ENCODE data around the gene MARCHF5. TPM values are rescaled to one million over a fixed set of nuclear protein-coding genes. Genes with fewer than 3 reads are reported as not detected.

Gene MARCHF5
- total RNA-seq, 5 donors from 2014 or later (not counting 1 experiment from before 2014, with no cell fraction given), result 22.8 to 37.9 (median 32.7) TPM

DNA sequence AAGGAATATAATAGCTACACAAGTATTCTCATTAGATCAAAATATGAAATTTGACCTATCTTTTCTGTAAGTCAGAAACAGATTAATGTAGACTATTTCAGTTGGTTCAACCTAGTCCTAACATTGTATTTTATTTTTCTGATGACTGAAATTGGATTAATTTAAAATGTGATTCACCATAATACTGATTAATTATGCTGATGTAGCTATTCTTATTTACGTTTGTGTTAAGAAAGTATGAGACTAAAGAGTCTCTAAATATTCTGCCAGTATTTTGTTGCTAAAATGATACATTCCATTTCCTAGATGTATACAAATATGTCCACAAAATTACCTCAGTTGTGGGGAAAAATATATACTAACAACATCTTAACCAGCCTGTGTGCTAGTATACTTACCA, 18.3 kb downstream of the MARCHF5 start:
- POLR2A ChIA-PET, result no interaction called here
- Histone ChIP-seq H3K4me3 (ENCODE audit: control insufficient read depth in 1 of 2, extremely low read depth in 1 of 2, low read length in 1 of 2) (no peak overlapping the region), H3K9me3 (no peaks in the 10 kb centered on the region), H3K4me1 (ENCODE audit: control insufficient read depth in 1 of 2, extremely low read depth in 1 of 2, insufficient read depth in 2 of 2, low read length in 2 of 2) (peaks cover 0 to 3% of the 10 kb centered on the region in 2 experiments), H3K27me3 (replicated peaks in 1 of 2; ENCODE audit: control insufficient read depth in 2 of 2, extremely low read depth in 1 of 2, insufficient read depth in 2 of 2, low read length in 1 of 2) (no peaks in the 10 kb centered on the region), H3K27ac (ENCODE audit: low read length) (no peak overlapping the region), H3K36me3 (ENCODE audit: control insufficient read depth in 2 of 2, extremely low read depth in 1 of 2, insufficient read depth in 1 of 2, low read length in 1 of 2) (peaks cover 0 to 17% of the 10 kb centered on the region in 2 donors)
- Mint-ChIP-seq H3K36me3 (peaks cover 28% of the 10 kb centered on the region), H3K27ac (no peak overlapping the region), H3K9me3 (no peaks in the 10 kb centered on the region), H3K4me1 (peaks cover 26 to 39% (median 35%) of the 10 kb centered on the region in 3 donors), H3K27me3 (no peaks in the 10 kb centered on the region), H3K4me3 (no peak overlapping the region)
- no peak for ATAC-seq (replicated peaks in 1 of 4)
- WGBS (ENCODE audit: insufficient coverage), result no CpG with 5 or more reads among the region's 1 CpG
- CTCF ChIA-PET, result interaction anchor here (0.6 to 1.1 kb wide), 3 partner anchors 14 to 18 kb away, joined by 3 read pairs; partner anchors contain the start of genes CPEB3 (in 1 of the 2) and MARCHF5 (in 1 of the 2)
- no peak for DNase-seq

DNA sequence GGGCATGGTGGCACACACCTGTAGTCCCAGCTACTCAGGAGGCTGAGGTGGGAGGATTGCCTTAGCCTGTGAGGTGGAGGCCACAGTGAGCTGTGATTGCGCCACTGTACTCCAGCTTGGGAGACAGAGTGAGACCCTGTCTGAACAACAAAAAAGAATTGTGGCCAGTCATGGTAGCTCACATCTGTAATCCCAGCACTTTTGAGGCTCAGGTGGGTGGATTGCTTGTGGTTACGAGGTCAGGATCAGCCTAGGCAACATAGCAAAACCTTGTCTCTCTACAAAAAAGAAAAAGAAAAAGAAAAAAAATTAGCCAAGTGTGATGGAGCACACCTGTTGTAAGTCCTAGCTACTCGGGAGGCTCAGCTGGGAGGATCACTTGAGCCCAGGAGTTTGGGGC, 22.8 kb downstream of the MARCHF5 start:
- Histone ChIP-seq H3K9me3 (no peaks in the 10 kb centered on the region), H3K4me3 (ENCODE audit: control insufficient read depth in 1 of 2, extremely low read depth in 1 of 2, low read length in 1 of 2) (no peak overlapping the region), H3K27ac (ENCODE audit: low read length) (no peak overlapping the region), H3K4me1 (ENCODE audit: control insufficient read depth in 1 of 2, extremely low read depth in 1 of 2, insufficient read depth in 2 of 2, low read length in 2 of 2) (peaks cover 0 to 3% of the 10 kb centered on the region in 2 experiments), H3K27me3 (replicated peaks in 1 of 2; ENCODE audit: control insufficient read depth in 2 of 2, extremely low read depth in 1 of 2, insufficient read depth in 2 of 2, low read length in 1 of 2) (no peaks in the 10 kb centered on the region), H3K36me3 (ENCODE audit: control insufficient read depth in 2 of 2, extremely low read depth in 1 of 2, insufficient read depth in 1 of 2, low read length in 1 of 2) (peaks cover 0 to 25% of the 10 kb centered on the region in 2 donors)
- Mint-ChIP-seq H3K27me3 (no peaks in the 10 kb centered on the region), H3K4me1 (peaks cover 17 to 22% (median 17%) of the 10 kb centered on the region in 3 donors), H3K4me3 (no peak overlapping the region), H3K27ac (no peak overlapping the region), H3K9me3 (no peaks in the 10 kb centered on the region), H3K36me3 (peaks cover 41% of the 10 kb centered on the region)
- ChIA-PET CTCF (interaction anchor here in 1 of 2 donors (0.6 kb wide), 1 partner anchor 23 kb away, joined by 7 read pairs; no protein-coding TSS in a partner anchor), POLR2A (interaction anchor here (0.6 to 0.7 kb wide), 3 partner anchors 10 to 81 kb away, joined by 3 to 11 read pairs (median 3); no protein-coding TSS in a partner anchor)
- no peak for DNase-seq
- ATAC-seq (replicated peaks in 1 of 4), result no peak
- no CpG with 5 or more reads among the region's 3 CpGs for WGBS (ENCODE audit: insufficient coverage)

DNA sequence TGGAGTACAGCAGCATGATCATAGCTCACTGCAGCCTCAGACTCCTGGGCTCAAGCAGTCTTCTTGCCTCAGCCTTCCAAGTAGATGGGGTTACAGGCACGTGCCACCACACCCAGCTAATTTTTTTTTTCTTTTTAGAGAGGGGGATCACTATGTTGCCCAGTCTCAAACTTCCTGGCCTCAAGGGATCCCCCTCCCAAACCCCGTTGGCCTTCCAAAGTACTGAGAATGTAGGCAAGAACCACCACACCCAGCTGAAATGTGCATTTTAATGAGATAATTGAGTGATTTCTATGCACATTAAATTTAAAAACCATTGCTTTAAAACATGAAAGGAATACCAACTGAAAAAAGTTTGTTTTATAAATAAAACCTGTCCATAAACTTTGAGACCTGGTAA, 25.6 kb downstream of the MARCHF5 start:
- ChIA-PET CTCF (no interaction called here), POLR2A (interaction anchor here in 1 of 2 donors (0.5 kb wide), 1 partner anchor 10 kb away, joined by 4 read pairs; no protein-coding TSS in a partner anchor)
- Mint-ChIP-seq H3K36me3 (peaks cover 43% of the 10 kb centered on the region), H3K4me3 (no peak overlapping the region), H3K27ac (no peak overlapping the region), H3K4me1 (peaks cover 12 to 19% (median 14%) of the 10 kb centered on the region in 3 donors), H3K27me3 (no peaks in the 10 kb centered on the region), H3K9me3 (no peaks in the 10 kb centered on the region)
- Histone ChIP-seq H3K27ac (ENCODE audit: low read length) (no peak overlapping the region), H3K4me1 (ENCODE audit: control insufficient read depth in 1 of 2, extremely low read depth in 1 of 2, insufficient read depth in 2 of 2, low read length in 2 of 2) (peaks cover 0 to 2% of the 10 kb centered on the region in 2 experiments), H3K9me3 (peaks cover 2% of the 10 kb centered on the region), H3K27me3 (replicated peaks in 1 of 2; ENCODE audit: control insufficient read depth in 2 of 2, extremely low read depth in 1 of 2, insufficient read depth in 2 of 2, low read length in 1 of 2) (no peaks in the 10 kb centered on the region), H3K4me3 (ENCODE audit: control insufficient read depth in 1 of 2, extremely low read depth in 1 of 2, low read length in 1 of 2) (no peak overlapping the region), H3K36me3 (ENCODE audit: control insufficient read depth in 2 of 2, extremely low read depth in 1 of 2, insufficient read depth in 1 of 2, low read length in 1 of 2) (peaks cover 0 to 20% of the 10 kb centered on the region in 2 donors)
- ATAC-seq (replicated peaks in 1 of 4) (no peak), DNase-seq (no peak)
- no CpG with 5 or more reads among the region's 2 CpGs for WGBS (ENCODE audit: insufficient coverage)

DNA sequence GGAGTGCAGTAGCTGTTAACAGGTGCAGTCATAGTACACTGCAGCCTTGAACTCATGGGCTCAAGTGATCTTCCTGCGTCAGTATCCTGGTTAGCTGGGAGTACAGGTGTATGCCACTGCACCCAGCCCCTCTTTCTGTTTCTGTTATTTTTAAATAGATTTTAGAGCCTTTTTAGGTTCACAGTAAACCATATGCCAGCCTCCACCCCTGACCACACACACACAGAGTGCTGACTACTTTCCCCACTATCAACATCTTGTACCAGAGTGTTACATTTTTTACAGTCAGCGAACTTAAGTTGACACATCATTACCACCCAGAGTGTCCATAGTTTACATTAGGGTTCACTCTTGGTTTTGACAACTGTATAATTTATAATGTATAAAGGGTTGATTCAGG, 32.1 kb downstream of the MARCHF5 start:
- H3K27me3 Mint-ChIP-seq, result no peaks in the 10 kb centered on the region
- peaks cover 0 to 4% of the 10 kb centered on the region in 2 donors for H3K36me3 ChIP-seq (ENCODE audit: control insufficient read depth in 2 of 2, extremely low read depth in 1 of 2, insufficient read depth in 1 of 2, low read length in 1 of 2)
- H3K4me3 Mint-ChIP-seq, result no peak overlapping the region
- no CpG with 5 or more reads among the region's 2 CpGs for WGBS (ENCODE audit: insufficient coverage)
- DNase-seq, result no peak
- ATAC-seq (replicated peaks in 1 of 4), result no peak
- peaks cover 32% of the 10 kb centered on the region for H3K36me3 Mint-ChIP-seq
- no peak overlapping the region for H3K27ac ChIP-seq (ENCODE audit: low read length)
- ChIA-PET POLR2A (interaction anchor here in 1 of 2 donors (0.6 kb wide), 1 partner anchor 82 kb away, joined by 3 read pairs; no protein-coding TSS in a partner anchor), CTCF (no interaction called here)
- peaks cover 2% of the 10 kb centered on the region for H3K9me3 ChIP-seq
- peaks cover 35 to 57% (median 43%) of the 10 kb centered on the region in 3 donors for H3K4me1 Mint-ChIP-seq
- H3K4me3 ChIP-seq (ENCODE audit: control insufficient read depth in 1 of 2, extremely low read depth in 1 of 2, low read length in 1 of 2), result no peak overlapping the region
- peaks cover 0 to 2% of the 10 kb centered on the region in 2 experiments for H3K4me1 ChIP-seq (ENCODE audit: control insufficient read depth in 1 of 2, extremely low read depth in 1 of 2, insufficient read depth in 2 of 2, low read length in 2 of 2)
- H3K27me3 ChIP-seq (replicated peaks in 1 of 2; ENCODE audit: control insufficient read depth in 2 of 2, extremely low read depth in 1 of 2, insufficient read depth in 2 of 2, low read length in 1 of 2), result no peaks in the 10 kb centered on the region
- H3K9me3 Mint-ChIP-seq, result no peaks in the 10 kb centered on the region
- no peak overlapping the region for H3K27ac Mint-ChIP-seq

DNA sequence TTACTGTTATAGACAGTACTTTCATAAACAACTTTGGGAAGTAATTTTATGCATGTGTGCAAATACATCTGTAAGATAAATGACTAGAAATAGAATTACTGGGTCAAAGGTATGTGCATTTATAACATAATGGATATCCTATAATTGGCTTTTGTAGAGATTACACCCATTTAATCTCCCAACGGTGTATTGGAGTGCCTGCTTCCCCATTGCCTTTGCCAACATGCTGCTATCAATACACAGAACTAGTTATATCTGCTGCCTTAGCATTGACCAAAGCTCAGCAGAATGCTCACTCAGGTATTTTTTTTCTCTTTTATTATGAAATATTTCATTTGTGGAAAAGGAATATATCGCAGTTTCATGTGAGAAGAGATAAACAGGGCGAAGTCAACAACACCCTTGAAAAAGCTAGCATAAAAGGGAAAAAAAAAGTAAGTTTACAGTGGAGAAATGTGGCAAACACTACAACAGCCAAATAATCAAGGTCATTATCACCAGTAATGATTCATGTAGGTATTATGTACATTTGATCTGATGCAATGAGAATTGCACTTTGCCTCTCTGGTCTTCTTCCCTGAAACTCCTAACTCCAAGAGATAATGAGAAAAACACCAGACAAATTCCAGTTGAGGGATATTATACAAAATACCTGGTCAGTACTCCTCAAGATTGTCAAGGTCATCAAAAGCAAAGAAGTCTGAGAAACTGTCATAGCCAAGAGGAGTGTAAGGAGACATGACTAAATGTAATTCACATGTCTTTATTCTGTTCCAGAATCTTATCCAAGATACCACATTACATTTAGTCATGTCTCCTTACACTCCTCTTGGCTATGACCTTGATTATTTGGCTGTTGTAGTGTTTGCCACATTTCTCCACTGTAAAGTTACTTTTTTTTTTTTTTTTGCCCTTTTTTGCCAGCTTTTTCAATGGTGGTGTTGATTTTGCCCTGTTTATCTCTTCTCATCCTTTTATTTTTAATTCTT, 36.8 kb downstream of the MARCHF5 start:
- H3K4me3 Mint-ChIP-seq, result no peak overlapping the region
- Histone ChIP-seq H3K27me3 (replicated peaks in 1 of 2; ENCODE audit: control insufficient read depth in 2 of 2, extremely low read depth in 1 of 2, insufficient read depth in 2 of 2, low read length in 1 of 2) (no peaks in the 10 kb centered on the region), H3K36me3 (ENCODE audit: control insufficient read depth in 2 of 2, extremely low read depth in 1 of 2, insufficient read depth in 1 of 2, low read length in 1 of 2) (peaks cover 0 to 2% of the 10 kb centered on the region in 2 donors), H3K4me3 (ENCODE audit: control insufficient read depth in 1 of 2, extremely low read depth in 1 of 2, low read length in 1 of 2) (no peak overlapping the region), H3K9me3 (no peaks in the 10 kb centered on the region), H3K4me1 (ENCODE audit: control insufficient read depth in 1 of 2, extremely low read depth in 1 of 2, insufficient read depth in 2 of 2, low read length in 2 of 2) (peaks cover 0 to 2% of the 10 kb centered on the region in 2 experiments), H3K27ac (ENCODE audit: low read length) (no peak overlapping the region)
- no CpG with 5 or more reads among the region's 3 CpGs for WGBS (ENCODE audit: insufficient coverage)
- H3K27me3 Mint-ChIP-seq, result no peaks in the 10 kb centered on the region
- H3K27ac Mint-ChIP-seq, result no peak overlapping the region
- H3K4me1 Mint-ChIP-seq, result peaks cover 46 to 64% (median 55%) of the 10 kb centered on the region in 3 donors
- H3K9me3 Mint-ChIP-seq, result no peaks in the 10 kb centered on the region
- H3K36me3 Mint-ChIP-seq, result peaks cover 17% of the 10 kb centered on the region
- CTCF ChIA-PET, result interaction anchor here in 1 of 2 donors (0.6 to 0.7 kb wide), 2 partner anchors 788 to 1301 kb away, joined by 3 to 4 read pairs; no protein-coding TSS in a partner anchor
- no peak for DNase-seq
- no peak for ATAC-seq (replicated peaks in 1 of 4)
- POLR2A ChIA-PET, result no interaction called here

DNA sequence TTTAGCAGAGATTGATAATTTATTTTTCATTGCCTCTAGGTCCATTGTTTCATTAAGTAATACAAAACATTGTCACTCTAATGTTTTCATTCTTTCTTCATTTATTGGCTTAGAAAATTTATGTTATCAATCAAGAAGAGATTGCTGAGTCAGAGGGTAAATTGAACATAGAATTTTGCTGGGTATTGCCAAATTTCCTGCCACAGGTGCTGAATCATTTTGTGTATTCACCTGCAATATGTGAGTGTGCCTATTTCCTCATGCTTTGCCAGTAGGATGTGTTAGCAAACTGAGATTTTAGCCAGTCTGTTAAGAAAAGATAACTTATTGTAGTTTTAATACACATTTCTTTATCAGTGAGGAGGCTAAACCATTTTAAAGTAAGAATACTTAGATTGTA, 38.0 kb downstream of the MARCHF5 start:
- no peaks in the 10 kb centered on the region for H3K27me3 Mint-ChIP-seq
- no peaks in the 10 kb centered on the region for H3K27me3 ChIP-seq (replicated peaks in 1 of 2; ENCODE audit: control insufficient read depth in 2 of 2, extremely low read depth in 1 of 2, insufficient read depth in 2 of 2, low read length in 1 of 2)
- no peak overlapping the region for H3K4me3 Mint-ChIP-seq

More for the DNA sequence above, 38.0 kb downstream of the MARCHF5 start:
- Mint-ChIP-seq H3K4me1 (peaks cover 38 to 52% (median 48%) of the 10 kb centered on the region in 3 donors), H3K36me3 (peaks cover 13% of the 10 kb centered on the region), H3K9me3 (no peaks in the 10 kb centered on the region), H3K27ac (no peak overlapping the region)
- Histone ChIP-seq H3K36me3 (ENCODE audit: control insufficient read depth in 2 of 2, extremely low read depth in 1 of 2, insufficient read depth in 1 of 2, low read length in 1 of 2) (no peaks in the 10 kb centered on the region), H3K27ac (ENCODE audit: low read length) (no peak overlapping the region), H3K4me3 (ENCODE audit: control insufficient read depth in 1 of 2, extremely low read depth in 1 of 2, low read length in 1 of 2) (no peak overlapping the region), H3K4me1 (ENCODE audit: control insufficient read depth in 1 of 2, extremely low read depth in 1 of 2, insufficient read depth in 2 of 2, low read length in 2 of 2) (peaks cover 0 to 2% of the 10 kb centered on the region in 2 experiments), H3K9me3 (no peaks in the 10 kb centered on the region)
- CTCF ChIA-PET, result no interaction called here
- DNase-seq (no peak), ATAC-seq (replicated peaks in 1 of 4) (no peak)
- POLR2A ChIA-PET, result no interaction called here

All from T-cell (primary cell).